Suprapubic skin (tissue), 4 donors: ENCODE results near the gene PNPLA1. TPM values are rescaled to one million over a fixed set of nuclear protein-coding genes. Genes with fewer than 3 reads are reported as not detected.

Source experiments
- DNase-seq, 2 donors: peaks; one replicate each; pipeline ENCODE4 v3.0.0-alpha.2; 2019; ENCODE audit warnings: low spot score in 2 of 2
- H3K27ac ChIP-seq: fragments of 200-600 bp; sonication (generic); one replicate; pipeline ENCODE4 v1.5.1; 2019
- H3K27me3 ChIP-seq: fragments of 200-600 bp; sonication (generic); one replicate; pipeline ENCODE4 v1.5.1; 2019
- H3K36me3 ChIP-seq: fragments of 200-600 bp; sonication (generic); one replicate; pipeline ENCODE4 v1.5.1; 2019
- H3K4me1 ChIP-seq: fragments of 200-600 bp; sonication (generic); one replicate; pipeline ENCODE4 v1.5.1; 2019
- H3K4me3 ChIP-seq: fragments of 200-600 bp; sonication (generic); one replicate; pipeline ENCODE4 v1.5.1; 2019; ENCODE audit warnings: mild to moderate bottlenecking
- H3K9me3 ChIP-seq: fragments of 200-600 bp; sonication (generic); one replicate; pipeline ENCODE4 v1.5.1; 2019
- EP300 ChIP-seq: sonication (generic); formaldehyde crosslinking; IDR thresholded peaks from one replicate; pipeline ENCODE4 v1.6.1; 2017; ENCODE audit warnings: antibody characterized with exemption
- POLR2A ChIP-seq, 2 donors: fragments of 450-650 bp; IDR thresholded peaks; one replicate each; pipeline ENCODE4 v1.6.1; 2017; ENCODE audit warnings: antibody characterized with exemption in 2 of 2, mild to moderate bottlenecking in 2 of 2, moderate library complexity in 2 of 2
- POLR2AphosphoS5 ChIP-seq, 3 donors: sonication (generic); formaldehyde crosslinking; IDR thresholded peaks; one replicate each; pipeline ENCODE4 v1.6.1; 2017; ENCODE audit warnings: antibody characterized with exemption in 3 of 3
- WGBS: methylation state at CpG from one replicate; pipeline ENCODE4 v1.1.5; 2018; 5-methylcytosine and 5-hydroxymethylcytosine counted together
- total RNA-seq, 4 donors: library from RNA; depleted of rRNA; stranded (reverse); fragments of >200 nt; gene quantifications; one replicate each; pipeline ENCODE4 v1.1.0, GENCODE V29; 2016
- TF ChIP-seq, protein P1 (sequence below), 2 donors: fragments of 200-600 bp in 1 of 2; fragments of 450-650 bp in 1 of 2; sonication (generic) in 1 of 2; IDR thresholded peaks; one replicate each; pipeline ENCODE4 v1.5.1; 2016 to 2019; ENCODE audit warnings: antibody characterized with exemption in 2 of 2, mild to moderate bottlenecking in 1 of 2, moderate library complexity in 1 of 2

PNPLA1 gene
- total RNA-seq, 4 donors from 2014 or later = 15.7 to 40.3 (median 32.9) TPM

DNA sequence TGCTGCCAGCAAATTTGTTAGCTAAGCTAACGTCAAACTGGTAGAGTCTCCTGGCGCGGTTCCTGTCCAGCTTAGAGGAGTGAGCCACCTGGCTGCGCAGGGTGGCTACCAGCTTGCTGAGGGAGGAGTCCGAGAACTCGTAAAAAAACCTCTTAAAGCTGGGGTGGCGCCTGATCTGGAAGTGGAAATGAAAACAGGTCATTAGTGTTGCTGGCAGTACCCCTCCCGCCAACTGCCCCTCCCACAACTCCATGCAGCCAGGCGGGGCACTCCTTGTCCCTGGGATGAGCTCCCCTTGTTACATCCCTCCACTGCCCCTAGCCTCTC lies 49.5 kb downstream of the PNPLA1 start:
- Histone ChIP-seq H3K4me3 (no peak overlapping the region), H3K36me3 (no peaks in the 10 kb centered on the region), H3K27me3 (no peaks in the 10 kb centered on the region), H3K27ac (no peak overlapping the region), H3K4me1 (no peaks in the 10 kb centered on the region), H3K9me3 (no peaks in the 10 kb centered on the region)
- TF ChIP-seq POLR2A (IDR thresholded peaks at IDR 0.05) = no peak
- TF ChIP-seq, protein P1, sequence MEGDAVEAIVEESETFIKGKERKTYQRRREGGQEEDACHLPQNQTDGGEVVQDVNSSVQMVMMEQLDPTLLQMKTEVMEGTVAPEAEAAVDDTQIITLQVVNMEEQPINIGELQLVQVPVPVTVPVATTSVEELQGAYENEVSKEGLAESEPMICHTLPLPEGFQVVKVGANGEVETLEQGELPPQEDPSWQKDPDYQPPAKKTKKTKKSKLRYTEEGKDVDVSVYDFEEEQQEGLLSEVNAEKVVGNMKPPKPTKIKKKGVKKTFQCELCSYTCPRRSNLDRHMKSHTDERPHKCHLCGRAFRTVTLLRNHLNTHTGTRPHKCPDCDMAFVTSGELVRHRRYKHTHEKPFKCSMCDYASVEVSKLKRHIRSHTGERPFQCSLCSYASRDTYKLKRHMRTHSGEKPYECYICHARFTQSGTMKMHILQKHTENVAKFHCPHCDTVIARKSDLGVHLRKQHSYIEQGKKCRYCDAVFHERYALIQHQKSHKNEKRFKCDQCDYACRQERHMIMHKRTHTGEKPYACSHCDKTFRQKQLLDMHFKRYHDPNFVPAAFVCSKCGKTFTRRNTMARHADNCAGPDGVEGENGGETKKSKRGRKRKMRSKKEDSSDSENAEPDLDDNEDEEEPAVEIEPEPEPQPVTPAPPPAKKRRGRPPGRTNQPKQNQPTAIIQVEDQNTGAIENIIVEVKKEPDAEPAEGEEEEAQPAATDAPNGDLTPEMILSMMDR (IDR thresholded peaks at IDR 0.05) = no peak
- no peak for TF ChIP-seq EP300
- no peak for TF ChIP-seq POLR2AphosphoS5 (IDR thresholded peaks at IDR 0.05)
- DNase-seq = no peak
- whole genome bisulfite sequencing = 52% methylated on average over 9 of the region's 9 CpGs

DNA sequence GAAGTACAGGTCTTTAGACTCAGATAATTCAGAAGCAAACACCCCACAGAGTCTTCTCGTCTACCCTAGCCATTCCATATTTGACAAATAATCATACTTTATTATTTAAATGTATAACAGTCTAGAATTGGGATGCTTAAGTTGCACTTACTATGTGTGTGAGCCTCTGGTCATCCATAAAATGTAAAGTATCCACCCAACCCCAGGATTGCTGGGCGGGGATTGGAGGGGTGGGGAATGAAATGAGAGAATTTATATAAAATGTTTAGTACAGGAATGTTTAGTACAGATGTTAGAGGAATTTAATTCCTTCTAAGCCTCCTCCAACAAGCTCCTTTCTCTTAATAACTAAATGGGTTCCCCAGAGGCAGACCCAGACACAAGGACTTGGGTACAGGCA lies 50.0 kb downstream of the PNPLA1 start:
- no peak for DNase-seq
- Histone ChIP-seq H3K9me3 (no peaks in the 10 kb centered on the region), H3K4me3 (no peak overlapping the region), H3K4me1 (no peaks in the 10 kb centered on the region), H3K36me3 (no peaks in the 10 kb centered on the region), H3K27ac (no peak overlapping the region), H3K27me3 (no peaks in the 10 kb centered on the region)
- no peak for TF ChIP-seq POLR2A (IDR thresholded peaks at IDR 0.05)
- no peak for TF ChIP-seq POLR2AphosphoS5 (IDR thresholded peaks at IDR 0.05)
- TF ChIP-seq, protein P1 (IDR thresholded peaks at IDR 0.05) = no peak
- TF ChIP-seq EP300 = no peak
- WGBS = 78% methylated on average over 2 of the region's 2 CpGs

DNA sequence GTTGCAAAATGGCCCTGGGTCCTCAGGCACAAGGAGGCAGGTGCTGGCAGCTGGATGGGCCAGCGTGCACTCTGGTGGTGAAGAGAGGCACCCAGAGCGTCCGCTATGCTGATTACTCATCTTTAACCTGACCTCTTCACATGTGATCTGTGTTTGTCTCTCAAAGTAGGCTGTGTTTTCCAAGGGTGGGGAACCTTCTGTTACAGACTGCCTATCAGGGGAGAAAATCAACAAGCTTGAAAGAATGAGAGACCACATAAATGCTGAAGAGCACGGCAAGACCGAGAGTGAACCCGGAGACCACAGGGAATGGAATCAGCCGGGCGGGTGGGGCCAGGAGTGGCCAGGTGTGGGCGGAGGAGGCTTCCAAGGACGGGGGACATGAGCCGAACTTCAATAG lies 50.6 kb downstream of the PNPLA1 start:
- H3K9me3 ChIP-seq = no peaks in the 10 kb centered on the region
- no peak overlapping the region for H3K4me3 ChIP-seq
- H3K36me3 ChIP-seq = no peaks in the 10 kb centered on the region
- TF ChIP-seq POLR2A (IDR thresholded peaks at IDR 0.05) = no peak
- TF ChIP-seq POLR2AphosphoS5 (IDR thresholded peaks at IDR 0.05) = no peak
- TF ChIP-seq, protein P1 (IDR thresholded peaks at IDR 0.05) = no peak
- TF ChIP-seq EP300 = no peak
- H3K4me1 ChIP-seq = no peaks in the 10 kb centered on the region
- no peak overlapping the region for H3K27ac ChIP-seq
- no peak for DNase-seq
- no peaks in the 10 kb centered on the region for H3K27me3 ChIP-seq
- WGBS = 83% methylated on average over 11 of the region's 11 CpGs

DNA sequence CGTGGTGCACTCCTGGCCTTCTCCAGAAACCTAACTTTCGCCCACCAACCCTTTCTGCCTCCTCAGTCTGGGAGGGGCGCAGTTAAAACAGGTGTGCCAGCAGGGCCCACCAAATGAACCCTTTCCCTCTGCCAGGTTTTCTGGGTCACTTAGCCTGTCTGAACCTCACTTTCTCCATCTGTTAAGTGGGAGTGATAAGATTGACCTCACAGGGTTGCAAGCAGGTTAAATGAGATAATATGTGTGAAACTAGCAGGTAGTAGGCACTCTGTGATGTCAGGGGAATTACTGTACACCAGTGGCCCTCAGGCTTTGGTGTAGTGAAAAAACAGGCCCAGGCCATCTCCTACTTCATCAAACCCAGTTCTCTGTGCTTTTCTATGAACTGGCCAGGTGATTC lies 52.7 kb downstream of the PNPLA1 start:
- Histone ChIP-seq H3K27me3 (no peaks in the 10 kb centered on the region), H3K27ac (no peak overlapping the region), H3K36me3 (no peaks in the 10 kb centered on the region), H3K4me1 (no peaks in the 10 kb centered on the region), H3K9me3 (no peaks in the 10 kb centered on the region), H3K4me3 (no peak overlapping the region)
- 100% methylated on average over 1 of the region's 3 CpGs for WGBS
- TF ChIP-seq POLR2AphosphoS5 (IDR thresholded peaks at IDR 0.05) (no peak), POLR2A (IDR thresholded peaks at IDR 0.05) (no peak), EP300 (no peak)
- TF ChIP-seq, protein P1 (IDR thresholded peaks at IDR 0.05) = no peak
- no peak for DNase-seq

DNA sequence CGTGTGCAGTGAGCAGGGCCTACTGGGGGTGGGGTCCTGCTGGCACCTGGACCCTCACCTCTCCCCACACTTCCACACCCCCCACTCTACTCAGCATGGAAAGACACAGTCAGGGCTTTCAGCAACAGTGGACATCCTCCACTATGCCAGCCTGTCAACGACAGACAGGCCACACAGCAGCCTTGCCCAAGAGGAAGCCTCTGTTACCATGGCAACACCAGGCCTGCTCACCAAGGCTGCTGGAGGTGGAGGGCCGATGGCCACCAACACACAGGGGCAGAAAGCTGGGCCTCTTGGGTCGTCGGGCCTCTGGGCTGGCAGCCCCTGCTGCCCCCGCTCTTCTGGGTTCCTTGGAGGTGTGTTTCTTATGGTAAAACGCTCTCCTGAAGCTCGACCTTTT lies 53.2 kb downstream of the PNPLA1 start:
- TF ChIP-seq EP300 (no peak), POLR2AphosphoS5 (IDR thresholded peaks at IDR 0.05) (no peak), POLR2A (IDR thresholded peaks at IDR 0.05) (no peak)
- TF ChIP-seq, protein P1 (IDR thresholded peaks at IDR 0.05) = no peak
- 92% methylated on average over 6 of the region's 8 CpGs for WGBS

More for the DNA sequence above, 53.2 kb downstream of the PNPLA1 start:
- Histone ChIP-seq H3K27ac (no peak overlapping the region), H3K4me1 (no peaks in the 10 kb centered on the region), H3K27me3 (no peaks in the 10 kb centered on the region), H3K36me3 (no peaks in the 10 kb centered on the region), H3K4me3 (no peak overlapping the region), H3K9me3 (no peaks in the 10 kb centered on the region)
- no peak for DNase-seq
